CD4-positive, alpha-beta T cell treated with Interleukin-15 for 4 hours (primary cell): ENCODE data around the gene RGS17.
"Not testable (repeated sequence)": the region's sequence is repeated elsewhere in the genome, so short reads cannot be mapped to it uniquely, and the experiment has no call there.

Experiments used
- DNase-seq: peaks from one replicate; pipeline ENCODE4 v3.0.0-alpha.2; 2020; ENCODE audit warnings: low spot score

Gene RGS17

GRCh38 chr6:153131037-153131981, at the start of gene RGS17:
Gene RGS17 (minus strand): TSS chr6:153131282. CDS start chr6:153044018, 87,264 bp downstream.
- DNase-seq: peak; percentile 6

- DNase-seq: no peak
These were observed 41.7 kb upstream of the RGS17 start for GRCh38 chr6:153172815-153173214.

GRCh38 chr6:153170511-153170910, 39.4 kb upstream of the RGS17 start:
- DNase-seq: no peak

- no peak for DNase-seq
These were observed 36.8 kb upstream of the RGS17 start for GRCh38 chr6:153167907-153168306.

GRCh38 chr6:153167061-153167891, 36.2 kb upstream of the RGS17 start:
- no peak for DNase-seq

- no peak for DNase-seq
These were observed 31.6 kb upstream of the RGS17 start for GRCh38 chr6:153162646-153163045.

GRCh38 chr6:153162172-153162571, 31.1 kb upstream of the RGS17 start:
- no peak for DNase-seq

- no peak for DNase-seq
These were observed 29.1 kb upstream of the RGS17 start for GRCh38 chr6:153160221-153160620.

GRCh38 chr6:153150752-153151440, 19.8 kb upstream of the RGS17 start:
- no peak for DNase-seq

GRCh38 chr6:153150371-153150751, 19.3 kb upstream of the RGS17 start:
- no peak for DNase-seq

- DNase-seq: no peak
These were observed 18.8 kb upstream of the RGS17 start for GRCh38 chr6:153149891-153150290.

- DNase-seq: no peak
These were observed 15.3 kb upstream of the RGS17 start for GRCh38 chr6:153146413-153146812.

GRCh38 chr6:153145591-153145990, 14.5 kb upstream of the RGS17 start:
- DNase-seq: no peak

GRCh38 chr6:153143200-153143599, 12.1 kb upstream of the RGS17 start:
- no peak for DNase-seq

- DNase-seq: no peak
These were observed 9.2 kb upstream of the RGS17 start for GRCh38 chr6:153140299-153140698.

GRCh38 chr6:153138930-153139329, 7.8 kb upstream of the RGS17 start:
- no peak for DNase-seq

GRCh38 chr6:153135681-153136080, 4.6 kb upstream of the RGS17 start:
- no peak for DNase-seq

- not testable (repeated sequence) for DNase-seq
These were observed 2.6 kb upstream of the RGS17 start for GRCh38 chr6:153133667-153134066.

GRCh38 chr6:153130515-153131036, 506 bp downstream of the RGS17 start:
- no peak for DNase-seq

GRCh38 chr6:153129873-153130514, 1.1 kb downstream of the RGS17 start:
- no peak for DNase-seq

GRCh38 chr6:153126218-153126617, 4.9 kb downstream of the RGS17 start:
- DNase-seq: no peak

GRCh38 chr6:153125032-153125431, 6.0 kb downstream of the RGS17 start:
- DNase-seq: no peak
